Esophagus muscularis mucosa (tissue), 4 donors: Measurements from ENCODE around the gene SLC25A40.

ENCODE experiments used
- EP300 ChIP-seq: sonication (generic); formaldehyde crosslinking; IDR thresholded peaks from one replicate; pipeline ENCODE4 v1.6.1; 2017; ENCODE audit warnings: antibody characterized with exemption
- POLR2AphosphoS5 ChIP-seq, 2 donors: sonication (generic); formaldehyde crosslinking; IDR thresholded peaks; one replicate each; pipeline ENCODE4 v1.6.1; 2017; ENCODE audit warnings: antibody characterized with exemption in 2 of 2
- TF ChIP-seq, protein P1 (sequence below), 3 experiments: fragments of 200-600 bp in 2 of 3; fragments of 450-650 bp in 1 of 3; sonication (generic) in 2 of 3; IDR thresholded peaks; one replicate each; pipeline ENCODE4 v1.5.1; 2017 to 2019; ENCODE audit warnings: antibody characterized with exemption in 3 of 3, mild to moderate bottlenecking in 2 of 3, moderate library complexity in 1 of 3

DNA sequence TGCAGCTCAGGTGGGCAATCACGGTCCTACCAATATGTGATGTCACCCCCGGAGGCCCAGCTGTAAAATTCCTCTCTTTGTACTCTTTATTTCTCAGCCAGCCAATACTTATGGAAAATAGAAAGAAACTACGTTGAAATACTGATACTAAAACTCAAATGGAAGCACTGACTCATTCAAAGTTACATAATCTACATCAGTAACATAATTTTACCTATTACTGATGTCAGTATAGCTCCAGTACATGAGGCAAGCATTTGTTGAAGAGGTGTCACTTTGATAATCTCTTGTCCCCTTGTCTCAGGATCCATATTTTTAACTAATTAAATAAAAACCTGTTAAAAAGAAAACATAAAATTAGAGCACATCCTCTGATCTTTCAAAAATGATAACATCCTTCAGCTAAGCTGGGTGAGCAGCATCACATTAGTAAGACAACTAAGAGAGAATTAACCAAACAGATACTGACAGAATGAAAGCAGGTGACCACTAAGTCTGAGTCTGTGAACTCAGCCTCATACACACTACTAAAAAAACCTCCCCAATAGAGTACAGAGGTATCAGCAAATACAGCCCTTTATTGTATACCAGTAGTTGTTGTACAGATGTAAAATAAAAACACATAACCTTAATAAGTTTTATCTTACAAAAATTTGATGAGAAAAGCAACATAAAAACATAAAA lies 17.6 kb downstream of the SLC25A40 start:
- TF ChIP-seq POLR2AphosphoS5 (IDR thresholded peaks at IDR 0.05) (no peak), EP300 (no peak)
- TF ChIP-seq, protein P1, sequence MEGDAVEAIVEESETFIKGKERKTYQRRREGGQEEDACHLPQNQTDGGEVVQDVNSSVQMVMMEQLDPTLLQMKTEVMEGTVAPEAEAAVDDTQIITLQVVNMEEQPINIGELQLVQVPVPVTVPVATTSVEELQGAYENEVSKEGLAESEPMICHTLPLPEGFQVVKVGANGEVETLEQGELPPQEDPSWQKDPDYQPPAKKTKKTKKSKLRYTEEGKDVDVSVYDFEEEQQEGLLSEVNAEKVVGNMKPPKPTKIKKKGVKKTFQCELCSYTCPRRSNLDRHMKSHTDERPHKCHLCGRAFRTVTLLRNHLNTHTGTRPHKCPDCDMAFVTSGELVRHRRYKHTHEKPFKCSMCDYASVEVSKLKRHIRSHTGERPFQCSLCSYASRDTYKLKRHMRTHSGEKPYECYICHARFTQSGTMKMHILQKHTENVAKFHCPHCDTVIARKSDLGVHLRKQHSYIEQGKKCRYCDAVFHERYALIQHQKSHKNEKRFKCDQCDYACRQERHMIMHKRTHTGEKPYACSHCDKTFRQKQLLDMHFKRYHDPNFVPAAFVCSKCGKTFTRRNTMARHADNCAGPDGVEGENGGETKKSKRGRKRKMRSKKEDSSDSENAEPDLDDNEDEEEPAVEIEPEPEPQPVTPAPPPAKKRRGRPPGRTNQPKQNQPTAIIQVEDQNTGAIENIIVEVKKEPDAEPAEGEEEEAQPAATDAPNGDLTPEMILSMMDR (IDR thresholded peaks at IDR 0.05), result no peak
